ENCODE data around the gene SPATA21. TPM values are rescaled to one million over a fixed set of nuclear protein-coding genes. Genes with fewer than 3 reads are reported as not detected.

The SPATA21 gene
- total RNA-seq, 1 experiment from 2014 or later: not detected

DNA sequence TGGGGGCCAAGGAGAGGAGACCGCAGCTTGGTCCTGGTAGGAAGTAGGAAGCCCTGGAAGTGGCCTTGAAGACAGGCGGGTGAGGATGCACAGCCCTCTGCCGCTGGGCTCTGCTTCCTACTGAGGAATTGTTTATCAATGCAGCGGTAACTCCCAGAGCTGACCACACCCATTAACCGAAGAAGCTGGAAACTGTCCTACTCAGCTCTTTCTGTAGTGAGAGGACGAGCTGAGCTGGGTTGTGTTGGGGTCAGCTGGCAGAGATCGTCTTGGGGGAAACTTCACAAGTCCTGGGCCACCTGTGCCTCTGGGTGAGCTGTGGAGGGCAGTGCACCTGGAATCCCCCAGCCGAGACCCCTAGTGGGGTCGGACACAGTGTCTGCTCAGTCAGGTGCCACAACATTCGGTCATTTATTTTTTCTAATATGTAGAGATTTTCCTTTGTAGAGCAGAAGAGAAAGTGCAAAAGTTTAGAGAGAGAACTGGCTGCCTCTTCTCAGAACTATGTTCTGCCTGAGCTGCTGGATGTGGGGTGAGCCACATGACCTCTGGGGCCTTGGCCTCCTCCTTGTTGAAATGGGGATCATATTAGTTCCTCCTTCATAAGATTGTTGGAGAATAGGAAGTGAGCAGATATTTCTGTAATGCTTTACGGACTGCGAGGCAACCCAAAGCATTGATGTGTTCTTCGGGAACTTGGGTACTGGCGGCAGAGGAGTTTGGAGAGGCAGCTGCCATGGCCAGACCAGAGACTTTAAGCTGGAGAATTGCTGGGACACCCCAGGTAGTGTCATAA lies 6.9 kb upstream of the SPATA21 start:
- H3K27me3 ChIP-seq (replicated peaks): no peaks in the 10 kb centered on the region
- H3K27ac ChIP-seq: no peak overlapping the region
- DNase-seq (ENCODE audit: low read depth in 1 of 2, low spot score in 2 of 2): no peak
- no peak overlapping the region for H3K4me3 ChIP-seq
- H3K4me1 ChIP-seq (replicated peaks): peaks cover 8% of the 10 kb centered on the region
- H3K36me3 ChIP-seq: peaks cover 82% of the 10 kb centered on the region
- H3K9me3 ChIP-seq (replicated peaks): no peaks in the 10 kb centered on the region

- DNase-seq (ENCODE audit: low read depth in 1 of 2, low spot score in 2 of 2): no peak
Observed at GRCh38 chr1:16442941-16443340, 5.7 kb upstream of the SPATA21 start.

GRCh38 chr1:16442265-16442664 lies 5.0 kb upstream of the SPATA21 start:
- no peaks in the 10 kb centered on the region for H3K27me3 ChIP-seq (replicated peaks)
- DNase-seq (ENCODE audit: low read depth in 1 of 2, low spot score in 2 of 2): no peak
- H3K27ac ChIP-seq: no peak overlapping the region
- no peaks in the 10 kb centered on the region for H3K9me3 ChIP-seq (replicated peaks)
- peaks cover 63% of the 10 kb centered on the region for H3K36me3 ChIP-seq
- peaks cover 8% of the 10 kb centered on the region for H3K4me1 ChIP-seq (replicated peaks)
- no peak overlapping the region for H3K4me3 ChIP-seq

More at GRCh38 chr1:16442941-16443340, 5.7 kb upstream of the SPATA21 start:
- Histone ChIP-seq H3K36me3 (peaks cover 70% of the 10 kb centered on the region), H3K4me3 (no peak overlapping the region), H3K27me3 (replicated peaks) (no peaks in the 10 kb centered on the region), H3K4me1 (replicated peaks) (peaks cover 8% of the 10 kb centered on the region), H3K9me3 (replicated peaks) (no peaks in the 10 kb centered on the region), H3K27ac (no peak overlapping the region)

- Histone ChIP-seq H3K4me1 (replicated peaks) (peaks cover 8% of the 10 kb centered on the region), H3K36me3 (peaks cover 53% of the 10 kb centered on the region), H3K27me3 (replicated peaks) (no peaks in the 10 kb centered on the region), H3K4me3 (peak overlapping the region; percentile 79), H3K9me3 (replicated peaks) (no peaks in the 10 kb centered on the region), H3K27ac (peak overlapping the region; percentile 41)
- peak in 1 of 2 experiments; percentile 52 for DNase-seq (ENCODE audit: low read depth in 1 of 2, low spot score in 2 of 2)
Observed at GRCh38 chr1:16441282-16441665, 4.0 kb upstream of the SPATA21 start.

DNA sequence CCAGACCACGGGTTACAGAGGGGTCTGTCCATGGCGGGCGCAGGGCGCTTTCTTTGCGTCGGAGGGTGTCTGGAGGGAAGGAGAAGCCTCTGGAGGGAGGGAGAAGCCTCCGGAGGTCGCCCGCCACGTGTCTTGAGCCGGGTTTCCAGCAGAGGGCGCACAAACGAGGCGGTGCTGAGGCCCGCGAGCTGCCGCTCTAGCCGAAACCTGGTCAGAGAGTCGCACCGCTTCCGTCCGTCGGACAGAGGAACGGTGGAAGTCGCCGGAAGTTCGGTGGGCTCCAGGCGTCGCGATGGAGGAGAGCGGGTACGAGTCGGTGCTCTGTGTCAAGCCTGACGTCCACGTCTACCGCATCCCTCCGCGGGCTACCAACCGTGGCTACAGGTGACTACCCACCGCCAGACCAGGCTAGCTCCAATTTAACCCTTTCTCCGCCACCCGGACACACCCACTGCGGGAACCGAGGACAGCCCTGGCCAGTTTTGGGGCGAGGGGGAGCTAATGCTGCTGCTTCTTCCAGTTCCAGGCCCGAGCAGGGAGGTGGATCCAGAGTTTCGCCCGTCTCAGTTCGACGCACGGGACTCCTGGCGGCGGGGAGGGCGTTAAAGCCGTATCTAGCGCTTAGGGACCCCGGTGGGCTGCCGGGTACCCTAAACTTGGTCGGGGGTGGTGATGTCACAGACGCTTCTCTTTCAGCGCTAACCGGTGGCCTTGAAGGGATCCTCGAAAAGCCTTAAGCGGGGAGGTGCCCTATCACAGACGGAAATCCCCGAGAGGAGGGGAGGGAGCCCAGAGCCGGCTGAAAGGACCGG lies 3.5 kb upstream of the SPATA21 start, which contains the start of gene NECAP2:
TSS of gene NECAP2 (plus strand) at position 255 of the 812 bp plus-strand sequence. CDS start at position 293, 38 bp downstream.
- H3K9me3 ChIP-seq (replicated peaks): no peaks in the 10 kb centered on the region
- peaks cover 47% of the 10 kb centered on the region for H3K36me3 ChIP-seq
- peak within 1 kb of the TSS; percentile 41 for H3K27ac ChIP-seq
- peaks cover 8% of the 10 kb centered on the region for H3K4me1 ChIP-seq (replicated peaks)
- DNase-seq (ENCODE audit: low read depth in 1 of 2, low spot score in 2 of 2): peak; percentile 90 to 95
- H3K27me3 ChIP-seq (replicated peaks): no peaks in the 10 kb centered on the region
- H3K4me3 ChIP-seq: peak within 1 kb of the TSS; percentile 79

DNA sequence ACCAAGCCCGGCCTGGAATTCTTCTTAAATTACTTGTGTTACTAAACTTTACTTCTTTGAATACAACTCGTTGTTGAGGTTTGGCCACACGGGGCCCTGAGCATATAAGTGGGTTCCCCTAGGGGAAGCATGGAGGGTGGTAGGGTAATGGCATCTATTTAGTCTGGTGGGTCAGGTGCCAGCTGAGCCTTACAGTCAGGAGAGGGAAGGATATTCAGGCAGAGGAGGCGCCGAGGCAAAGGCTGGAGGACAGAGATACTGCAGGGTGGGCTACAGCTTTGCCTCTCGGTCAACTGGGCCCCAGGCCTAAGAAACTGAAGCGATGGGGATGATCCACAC lies 2.9 kb upstream of the SPATA21 start:
- H3K36me3 ChIP-seq: peaks cover 42% of the 10 kb centered on the region
- no peak for DNase-seq (ENCODE audit: low read depth in 1 of 2, low spot score in 2 of 2)
- H3K4me1 ChIP-seq (replicated peaks): peaks cover 8% of the 10 kb centered on the region
- no peaks in the 10 kb centered on the region for H3K9me3 ChIP-seq (replicated peaks)
- H3K4me3 ChIP-seq: peak overlapping the region; percentile 79
- H3K27ac ChIP-seq: peak overlapping the region; percentile 41; the same call in 1 of the 2 replicates
- H3K27me3 ChIP-seq (replicated peaks): no peaks in the 10 kb centered on the region

DNA sequence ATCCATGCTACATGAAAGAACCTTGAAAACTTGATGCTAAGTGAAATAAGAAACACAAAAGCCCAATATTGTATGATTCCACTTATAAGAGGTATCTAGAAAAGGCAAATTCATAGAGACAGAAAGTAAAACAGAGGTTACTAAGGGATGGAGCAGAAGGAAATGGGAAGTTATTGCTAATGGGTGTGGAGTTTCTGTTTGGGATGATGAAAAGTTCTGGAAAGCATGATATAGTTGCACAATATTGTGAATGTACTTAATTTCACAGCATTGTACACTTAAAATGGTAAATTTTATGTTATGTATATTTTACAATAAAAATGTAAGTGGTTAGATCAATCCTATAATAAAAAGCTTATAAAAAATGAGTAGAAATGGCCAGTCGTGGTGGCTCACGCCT lies 1.7 kb upstream of the SPATA21 start:
- no peak for DNase-seq (ENCODE audit: low read depth in 1 of 2, low spot score in 2 of 2)
- no peak overlapping the region for H3K27ac ChIP-seq
- H3K9me3 ChIP-seq (replicated peaks): no peaks in the 10 kb centered on the region
- no peak overlapping the region for H3K4me3 ChIP-seq
- peaks cover 8% of the 10 kb centered on the region for H3K4me1 ChIP-seq (replicated peaks)
- H3K36me3 ChIP-seq: peaks cover 30% of the 10 kb centered on the region
- H3K27me3 ChIP-seq (replicated peaks): no peaks in the 10 kb centered on the region

- H3K36me3 ChIP-seq: peaks cover 26% of the 10 kb centered on the region
- no peak for DNase-seq (ENCODE audit: low read depth in 1 of 2, low spot score in 2 of 2)
- no peak overlapping the region for H3K27ac ChIP-seq
- peaks cover 8% of the 10 kb centered on the region for H3K4me1 ChIP-seq (replicated peaks)
- H3K27me3 ChIP-seq (replicated peaks): no peaks in the 10 kb centered on the region
- no peak overlapping the region for H3K4me3 ChIP-seq
- H3K9me3 ChIP-seq (replicated peaks): no peaks in the 10 kb centered on the region
Observed at GRCh38 chr1:16438516-16438915, 1.3 kb upstream of the SPATA21 start.

DNA sequence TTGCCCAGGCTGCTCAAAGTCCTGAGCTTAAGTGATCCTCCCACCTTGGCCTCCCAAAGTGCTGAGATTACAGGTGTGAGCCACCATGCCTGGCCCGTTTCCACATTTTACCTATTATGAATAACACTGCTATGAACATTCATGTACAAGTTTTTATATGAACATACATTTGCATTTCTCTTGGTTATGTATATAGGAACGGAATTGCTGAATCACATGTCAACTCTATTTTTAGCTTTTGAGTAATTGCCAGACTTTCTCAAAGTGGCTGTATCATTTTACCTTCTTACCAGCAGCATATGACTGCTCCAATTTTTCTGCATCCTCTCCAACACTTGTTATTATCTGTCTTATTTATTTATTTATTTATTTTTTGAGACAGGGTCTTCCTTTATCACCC lies 2.7 kb downstream of the SPATA21 start:
- 0 out of 2 replicates have a peak, but pooled peaks cover 4% of the 10 kb centered on the region for H3K4me1 ChIP-seq (replicated peaks)
- no peak overlapping the region for H3K27ac ChIP-seq
- H3K36me3 ChIP-seq: no peaks in the 10 kb centered on the region
- no peaks in the 10 kb centered on the region for H3K9me3 ChIP-seq (replicated peaks)
- DNase-seq (ENCODE audit: low read depth in 1 of 2, low spot score in 2 of 2): no peak
- H3K27me3 ChIP-seq (replicated peaks): no peaks in the 10 kb centered on the region
- no peak overlapping the region for H3K4me3 ChIP-seq

- Histone ChIP-seq H3K27ac (no peak overlapping the region), H3K36me3 (no peaks in the 10 kb centered on the region), H3K27me3 (replicated peaks) (no peaks in the 10 kb centered on the region), H3K4me3 (no peak overlapping the region), H3K9me3 (replicated peaks) (no peaks in the 10 kb centered on the region), H3K4me1 (replicated peaks) (0 out of 2 replicates have a peak, but pooled peaks cover 4% of the 10 kb centered on the region)
- DNase-seq (ENCODE audit: low read depth in 1 of 2, low spot score in 2 of 2): no peak
Observed at GRCh38 chr1:16434007-16434406, 3.2 kb downstream of the SPATA21 start.

DNA sequence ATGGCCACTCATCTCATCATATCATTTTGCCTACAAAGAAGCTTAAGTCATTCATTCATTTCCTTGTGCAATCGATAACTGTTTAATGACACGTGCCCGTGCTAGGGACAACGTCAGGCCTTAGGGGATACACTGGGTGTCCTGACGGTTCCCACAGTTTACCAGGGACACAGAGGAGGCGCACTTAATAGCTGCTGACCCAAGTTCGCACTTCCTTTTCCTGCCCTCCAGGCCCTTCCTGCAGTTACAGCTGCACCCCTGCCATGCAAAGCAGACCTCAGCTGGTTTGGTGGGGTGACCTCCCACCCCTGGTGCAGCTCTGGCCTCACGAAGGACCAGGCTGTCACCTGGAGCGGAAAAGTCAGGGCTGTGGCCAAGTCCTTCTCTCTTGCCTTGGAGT lies 4.2 kb downstream of the SPATA21 start:
- no peaks in the 10 kb centered on the region for H3K27me3 ChIP-seq (replicated peaks)
- DNase-seq (ENCODE audit: low read depth in 1 of 2, low spot score in 2 of 2): no peak
- H3K4me3 ChIP-seq: no peak overlapping the region
- H3K36me3 ChIP-seq: no peaks in the 10 kb centered on the region
- H3K9me3 ChIP-seq (replicated peaks): no peaks in the 10 kb centered on the region
- H3K4me1 ChIP-seq (replicated peaks): 0 out of 2 replicates have a peak, but pooled peaks cover 4% of the 10 kb centered on the region
- H3K27ac ChIP-seq: no peak overlapping the region

- 0 out of 2 replicates have a peak, but pooled peaks cover 4% of the 10 kb centered on the region for H3K4me1 ChIP-seq (replicated peaks)
- H3K36me3 ChIP-seq: no peaks in the 10 kb centered on the region
- H3K27ac ChIP-seq: no peak overlapping the region
- H3K4me3 ChIP-seq: no peak overlapping the region
- no peak for DNase-seq (ENCODE audit: low read depth in 1 of 2, low spot score in 2 of 2)
- no peaks in the 10 kb centered on the region for H3K9me3 ChIP-seq (replicated peaks)
- no peaks in the 10 kb centered on the region for H3K27me3 ChIP-seq (replicated peaks)
Observed at GRCh38 chr1:16430606-16431005, 6.6 kb downstream of the SPATA21 start.

GRCh38 chr1:16425125-16426025 lies 11.8 kb downstream of the SPATA21 start:
- Histone ChIP-seq H3K27ac (no peak overlapping the region), H3K4me1 (replicated peaks) (0 out of 2 replicates have a peak, but pooled peaks cover 4% of the 10 kb centered on the region), H3K36me3 (no peaks in the 10 kb centered on the region), H3K27me3 (replicated peaks) (no peaks in the 10 kb centered on the region), H3K9me3 (replicated peaks) (no peaks in the 10 kb centered on the region), H3K4me3 (no peak overlapping the region)
- DNase-seq (ENCODE audit: low read depth in 1 of 2, low spot score in 2 of 2): no peak

Data from SJSA1 (cell line).